ENCODE data around the gene CDH4.

CDH4 gene

GRCh38 chr20:61779176-61779965 is 527.3 kb downstream of the CDH4 start:
- no peak for DNase-seq

DNA sequence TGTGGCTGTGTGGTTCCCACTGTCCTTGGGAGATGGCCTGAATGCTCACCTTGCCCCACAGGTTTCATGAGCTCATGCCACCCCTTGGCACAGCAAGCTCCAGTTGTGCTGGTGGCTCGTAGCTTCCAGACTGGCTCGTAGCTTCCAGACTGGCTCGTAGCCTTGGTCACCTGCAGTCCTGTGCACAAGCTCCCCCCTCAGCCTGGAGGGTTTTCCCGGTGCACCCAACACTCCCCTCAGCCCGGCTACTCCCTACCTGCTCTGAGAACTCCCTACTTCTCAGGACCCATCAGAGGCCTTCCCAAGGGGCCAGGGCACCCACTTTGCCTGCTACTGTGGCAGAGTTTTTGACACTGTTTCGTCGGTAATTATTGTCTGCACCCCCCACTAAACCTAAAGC is 528.0 kb downstream of the CDH4 start:
- DNase-seq: no peak

- DNase-seq: no peak
Observed at GRCh38 chr20:61784801-61785566, 532.9 kb downstream of the CDH4 start.

- no peak for DNase-seq
Observed at GRCh38 chr20:61785567-61785816, 533.4 kb downstream of the CDH4 start.

DNA sequence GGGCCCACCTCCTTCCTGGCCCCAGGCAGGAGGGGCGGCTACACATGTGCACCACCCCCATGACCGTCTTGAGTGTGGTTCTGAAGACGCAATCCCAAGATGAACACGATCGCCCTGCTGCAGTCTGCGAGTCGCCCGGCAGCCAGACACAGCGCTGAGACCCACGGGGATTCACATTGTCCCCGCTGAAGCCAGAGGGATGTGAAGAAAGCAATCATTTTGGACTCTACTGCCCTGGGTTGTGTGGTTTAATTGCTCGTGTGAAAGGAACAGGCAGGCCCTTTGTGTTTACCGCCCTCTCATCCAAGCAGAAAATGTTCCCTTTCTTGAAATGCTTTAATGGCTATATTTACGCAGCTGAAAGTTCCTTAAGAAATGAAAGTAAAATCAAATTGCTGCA is 534.2 kb downstream of the CDH4 start:
- DNase-seq: no peak

DNA sequence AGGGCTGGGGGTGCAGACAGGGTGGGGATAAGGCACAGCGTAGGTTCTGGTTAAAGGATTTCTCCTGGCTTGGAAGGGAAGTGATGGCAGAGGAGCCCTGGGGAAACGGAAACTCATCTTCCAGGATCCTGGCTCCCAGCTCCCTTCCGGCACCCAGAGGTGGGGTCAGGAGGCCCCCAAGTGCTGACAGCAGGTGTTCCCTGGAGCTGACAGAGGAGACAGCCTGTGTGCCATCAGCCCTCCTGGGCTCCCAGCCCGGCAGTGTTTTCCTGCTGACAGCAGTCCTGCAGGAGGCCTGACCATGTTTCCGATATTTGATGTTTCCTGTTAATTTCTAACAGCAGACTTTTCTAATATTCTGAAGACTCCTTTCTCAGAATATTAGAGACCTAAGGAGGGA is 536.3 kb downstream of the CDH4 start:
- no peak for DNase-seq

- DNase-seq: no peak
Observed at GRCh38 chr20:61789329-61789728, 537.3 kb downstream of the CDH4 start.

- DNase-seq: no peak
Observed at GRCh38 chr20:61790116-61790827, 538.2 kb downstream of the CDH4 start.

GRCh38 chr20:61791995-61792394 is 539.9 kb downstream of the CDH4 start:
- no peak for DNase-seq

- no peak for DNase-seq
Observed at GRCh38 chr20:61795669-61796630, 543.9 kb downstream of the CDH4 start.

DNA sequence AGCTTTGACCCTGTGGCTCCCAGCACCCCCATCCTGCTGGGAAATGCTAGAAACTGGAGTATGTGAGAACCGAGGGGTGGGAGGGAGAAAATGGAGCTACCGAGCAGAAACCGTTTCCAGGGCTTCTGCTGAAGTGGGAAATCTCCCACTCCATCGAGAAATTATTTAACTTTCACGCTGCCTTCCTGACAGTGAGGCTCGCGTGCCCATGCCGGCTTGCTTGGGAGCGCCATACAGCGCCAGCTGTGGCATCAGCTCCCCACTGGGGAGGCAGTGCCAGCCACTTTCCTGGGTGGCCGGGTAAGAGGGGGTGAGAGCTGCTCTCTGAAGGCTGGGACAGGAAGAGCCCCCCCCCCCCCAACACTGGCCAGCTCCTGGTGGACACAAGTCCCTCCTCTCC is 544.7 kb downstream of the CDH4 start:
- DNase-seq: no peak

DNA sequence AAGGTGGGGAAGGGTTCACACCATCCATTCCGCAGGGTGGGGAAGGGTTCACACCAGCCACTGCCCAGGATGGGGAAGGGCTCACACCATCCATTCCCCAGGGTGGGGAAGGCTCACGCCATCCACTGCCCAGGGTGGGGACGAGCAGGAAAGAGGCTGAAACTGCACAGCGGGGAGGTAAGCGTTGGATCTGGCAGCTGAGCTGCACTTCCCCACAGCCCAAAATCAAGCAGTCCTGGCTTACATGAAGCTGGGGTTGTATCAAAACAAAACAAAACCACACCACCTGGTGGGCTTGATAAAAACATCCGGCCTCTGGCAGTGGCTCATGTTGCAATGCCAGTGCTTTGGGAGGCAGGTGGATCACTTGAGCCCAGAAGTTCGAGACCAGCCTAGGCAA is 545.1 kb downstream of the CDH4 start:
- no peak for DNase-seq

DNA sequence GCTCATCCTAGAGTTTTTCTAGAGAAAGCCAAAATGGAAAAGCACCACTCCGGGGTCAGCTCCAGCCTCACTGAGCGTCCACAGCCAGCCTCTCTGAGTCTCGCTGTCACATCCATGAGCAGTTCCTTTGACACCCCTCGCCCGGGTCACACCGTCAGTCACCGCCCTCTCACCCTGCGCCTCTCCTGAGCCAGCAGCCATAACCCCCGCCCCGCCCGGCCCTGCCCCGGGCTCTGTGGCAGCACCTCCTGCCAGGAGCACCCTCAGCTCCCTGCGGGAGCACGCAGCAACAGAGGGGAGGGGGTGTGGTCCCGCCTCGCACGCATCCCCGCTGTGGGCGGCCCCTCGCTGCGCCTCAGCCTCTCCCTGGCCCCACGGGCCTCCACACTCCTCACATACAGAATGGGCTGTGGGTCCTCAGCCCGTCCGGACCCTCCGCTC is 545.9 kb downstream of the CDH4 start:
- no peak for DNase-seq

DNA sequence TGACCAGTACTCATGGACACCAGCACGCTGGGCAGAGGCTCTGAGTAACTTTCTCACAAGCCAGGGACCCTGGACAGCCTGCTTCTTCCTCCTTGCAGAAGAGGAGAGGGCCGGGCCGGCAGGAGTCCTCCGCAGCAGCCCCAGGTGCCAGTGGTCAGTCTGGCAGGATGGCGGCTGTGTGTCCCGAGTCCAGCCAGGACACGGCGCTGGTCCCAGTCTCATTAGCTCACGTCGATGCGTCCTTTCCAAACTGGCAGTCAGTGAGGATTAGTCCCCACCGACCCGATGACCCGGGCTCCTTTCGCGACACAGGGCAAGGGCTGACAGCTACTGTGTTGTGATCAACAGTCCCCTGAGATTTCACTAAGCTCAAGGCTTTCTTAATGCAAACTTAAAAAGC is 546.6 kb downstream of the CDH4 start:
- no peak for DNase-seq

GRCh38 chr20:61799394-61799923 is 547.4 kb downstream of the CDH4 start:
- no peak for DNase-seq

- DNase-seq: no peak
Observed at GRCh38 chr20:61799928-61800327, 547.9 kb downstream of the CDH4 start.

DNA sequence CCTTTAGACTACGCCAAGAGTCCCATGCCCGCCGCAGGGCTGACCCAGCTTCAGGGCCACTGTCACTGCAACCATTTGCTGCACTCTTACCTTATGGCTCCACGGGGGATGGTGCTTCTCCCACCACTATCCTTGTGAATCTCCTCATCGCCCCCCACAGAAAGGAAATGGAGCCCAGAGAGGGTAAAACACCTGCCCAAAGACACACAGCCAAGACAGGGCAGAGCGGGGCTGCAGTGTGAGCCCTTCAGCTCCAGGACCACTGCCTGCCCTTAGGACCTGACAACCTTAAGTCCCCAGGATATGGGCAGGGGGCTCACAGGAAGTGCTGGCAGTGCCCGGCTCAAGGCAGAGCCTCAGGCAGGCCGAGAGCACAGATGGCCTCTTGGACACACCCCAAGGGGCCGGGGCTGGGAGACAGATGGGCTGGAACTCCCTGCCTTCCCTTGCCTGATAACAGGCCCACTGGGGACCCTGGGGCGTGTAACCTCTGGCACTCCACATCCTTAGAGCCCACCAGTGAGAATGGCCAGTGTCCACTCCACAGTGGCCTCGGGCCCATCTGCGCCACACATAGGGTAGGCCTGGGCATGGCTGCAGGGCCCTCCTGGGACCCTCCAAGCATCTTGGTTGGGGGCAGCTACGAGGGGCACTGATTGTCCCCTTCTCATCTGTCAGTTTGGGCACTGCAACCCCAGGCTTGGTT is 548.5 kb downstream of the CDH4 start:
- no peak for DNase-seq

DNA sequence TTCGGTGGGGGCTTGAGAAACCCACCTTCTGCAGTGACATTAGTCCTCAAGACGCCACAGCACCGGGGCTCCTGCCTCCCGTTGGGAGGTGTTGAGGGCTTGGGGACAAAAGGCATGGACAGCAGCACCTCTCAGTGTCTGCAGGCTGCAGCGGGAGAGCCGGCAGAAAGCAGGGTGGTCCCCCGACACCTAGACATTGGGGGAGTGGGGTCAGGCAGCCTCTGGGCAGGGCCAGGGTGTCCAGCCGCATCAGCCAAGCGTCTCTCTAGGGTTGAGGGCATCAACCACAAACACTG is 549.0 kb downstream of the CDH4 start:
- DNase-seq: no peak

GRCh38 chr20:61801428-61801827 is 549.4 kb downstream of the CDH4 start:
- DNase-seq: no peak

GRCh38 chr20:61801857-61802442 is 549.9 kb downstream of the CDH4 start:
- no peak for DNase-seq

GRCh38 chr20:61802721-61803311 is 550.8 kb downstream of the CDH4 start:
- no peak for DNase-seq
